Activated B cell treated with CpG ODN at 0.5 μM for 24 hours (primary cell): ENCODE results near the gene NPTN. TPM values are rescaled to one million over a fixed set of nuclear protein-coding genes. Genes with fewer than 3 reads are reported as not detected.

Experiments
- ATAC-seq: fragments of 200-7000 bp; cut with Tn5 transposase; one replicate; pipeline ENCODE4 v1.10.0; 2021; ENCODE audit warnings: low read depth, mild to moderate bottlenecking, moderate library complexity
- CTCF ChIA-PET: fragments of 350-600 bp; sonication (Branson Sonifier 250); formaldehyde crosslinking; loops from one replicate; lab custom pipeline; 2021; ENCODE audit warnings: antibody characterized with exemption; lab: Charles Lee
- POLR2A ChIA-PET: fragments of 350-600 bp; sonication (Branson Sonifier 250); formaldehyde crosslinking; loops from one replicate; lab custom pipeline; 2021; ENCODE audit warnings: antibody characterized with exemption; lab: Charles Lee
- DNase-seq: peaks from one replicate; pipeline ENCODE4 v3.0.0; 2022
- H3K27ac Mint-ChIP-seq: one replicate; pipeline ENCODE4 v1.8.0; 2020; ENCODE audit warnings: mixed read lengths
- H3K27me3 Mint-ChIP-seq: one replicate; pipeline ENCODE4 v1.8.0; 2021; ENCODE audit warnings: mixed read lengths
- H3K36me3 Mint-ChIP-seq: one replicate; pipeline ENCODE4 v1.8.0; 2021; ENCODE audit warnings: low read depth, mixed read lengths
- H3K4me1 Mint-ChIP-seq: one replicate; pipeline ENCODE4 v1.8.0; 2021; ENCODE audit warnings: mixed read lengths
- H3K4me3 Mint-ChIP-seq: one replicate; pipeline ENCODE4 v1.8.0; 2020; ENCODE audit warnings: mild to moderate bottlenecking, mixed read lengths
- H3K9me3 Mint-ChIP-seq: one replicate; pipeline ENCODE4 v1.8.0; 2020; ENCODE audit warnings: mixed read lengths
- intact Hi-C: fragments of 100-400 bp; cut with micrococcal nuclease; formaldehyde crosslinking; loops from one replicate; pipeline ENCODE4 v1.15.1; 2024
- total RNA-seq: library from RNA; stranded (reverse); gene quantifications from 2 replicates; pipeline ENCODE4 v1.2.3, GENCODE V29; 2022
- TF ChIP-seq, protein P1 (sequence below): fragments of 200-600 bp; IDR thresholded peaks from one replicate; pipeline ENCODE4 v1.8.0; 2022; ENCODE audit warnings: antibody characterized with exemption, mild to moderate bottlenecking

NPTN gene
- total RNA-seq, 1 donor from 2014 or later = 36.1 TPM

DNA sequence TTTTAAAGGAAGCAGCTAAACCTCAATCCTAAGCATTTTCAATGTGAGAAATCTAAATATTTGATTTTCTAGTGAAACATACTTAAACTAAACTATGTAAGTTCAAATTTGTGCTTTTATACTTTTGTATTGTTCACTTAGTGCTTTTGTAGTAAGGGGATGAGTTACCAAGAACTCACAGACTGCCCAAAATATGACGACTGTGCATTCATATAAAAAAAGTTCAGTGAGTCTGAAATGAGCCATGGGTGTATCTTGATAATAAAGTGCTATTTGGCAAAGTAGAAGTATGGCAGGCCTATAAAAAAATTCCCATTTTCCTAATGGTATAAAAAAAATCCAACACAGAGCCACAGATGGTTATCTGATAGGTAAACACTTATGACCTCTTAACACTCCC is 66.2 kb downstream of the NPTN start:
- DNase-seq = no peak
- peaks cover 96% of the 10 kb centered on the region for H3K36me3 Mint-ChIP-seq
- no peaks in the 10 kb centered on the region for H3K27me3 Mint-ChIP-seq
- TF ChIP-seq, protein P1, sequence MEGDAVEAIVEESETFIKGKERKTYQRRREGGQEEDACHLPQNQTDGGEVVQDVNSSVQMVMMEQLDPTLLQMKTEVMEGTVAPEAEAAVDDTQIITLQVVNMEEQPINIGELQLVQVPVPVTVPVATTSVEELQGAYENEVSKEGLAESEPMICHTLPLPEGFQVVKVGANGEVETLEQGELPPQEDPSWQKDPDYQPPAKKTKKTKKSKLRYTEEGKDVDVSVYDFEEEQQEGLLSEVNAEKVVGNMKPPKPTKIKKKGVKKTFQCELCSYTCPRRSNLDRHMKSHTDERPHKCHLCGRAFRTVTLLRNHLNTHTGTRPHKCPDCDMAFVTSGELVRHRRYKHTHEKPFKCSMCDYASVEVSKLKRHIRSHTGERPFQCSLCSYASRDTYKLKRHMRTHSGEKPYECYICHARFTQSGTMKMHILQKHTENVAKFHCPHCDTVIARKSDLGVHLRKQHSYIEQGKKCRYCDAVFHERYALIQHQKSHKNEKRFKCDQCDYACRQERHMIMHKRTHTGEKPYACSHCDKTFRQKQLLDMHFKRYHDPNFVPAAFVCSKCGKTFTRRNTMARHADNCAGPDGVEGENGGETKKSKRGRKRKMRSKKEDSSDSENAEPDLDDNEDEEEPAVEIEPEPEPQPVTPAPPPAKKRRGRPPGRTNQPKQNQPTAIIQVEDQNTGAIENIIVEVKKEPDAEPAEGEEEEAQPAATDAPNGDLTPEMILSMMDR = no peak
- intact Hi-C loops = no loop called here
- H3K4me1 Mint-ChIP-seq = no peaks in the 10 kb centered on the region
- H3K9me3 Mint-ChIP-seq = no peaks in the 10 kb centered on the region
- no peak overlapping the region for H3K4me3 Mint-ChIP-seq
- no peak for ATAC-seq
- ChIA-PET CTCF (interaction anchor here (1.5 kb wide), 1 partner anchor 133 kb away, joined by 4 read pairs; no protein-coding TSS in a partner anchor), POLR2A (no interaction called here)
- H3K27ac Mint-ChIP-seq = no peak overlapping the region

DNA sequence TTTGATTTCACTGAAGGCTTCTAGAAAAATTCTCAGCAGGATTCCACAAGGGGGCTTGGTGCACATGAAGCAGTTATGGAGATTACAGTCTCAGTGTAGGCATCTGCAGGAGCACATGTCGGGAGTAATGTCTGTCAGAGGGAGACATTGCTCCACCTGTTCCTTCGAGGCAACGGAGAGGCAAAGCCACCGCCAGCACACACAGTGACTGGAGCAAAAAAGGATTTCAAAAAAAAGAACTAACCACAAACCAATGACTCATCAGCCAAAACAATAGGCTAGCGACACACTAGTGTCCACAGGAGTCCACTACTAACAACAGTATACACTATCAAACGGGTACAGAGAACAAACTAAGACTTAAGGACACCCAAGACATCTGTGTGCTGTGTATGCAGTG is 68.9 kb downstream of the NPTN start:
- DNase-seq (no peak), ATAC-seq (no peak)
- Mint-ChIP-seq H3K9me3 (no peaks in the 10 kb centered on the region), H3K4me1 (no peaks in the 10 kb centered on the region), H3K4me3 (no peak overlapping the region), H3K36me3 (peaks cover 88% of the 10 kb centered on the region), H3K27ac (no peak overlapping the region), H3K27me3 (no peaks in the 10 kb centered on the region)
- TF ChIP-seq, protein P1 = no peak
- intact Hi-C loops = loop anchor here (5.0 kb wide), 1 partner anchor 322 kb away; no protein-coding TSS in a partner anchor
- POLR2A ChIA-PET = no interaction called here
- CTCF ChIA-PET = interaction anchor here (5.6 kb wide), 1 partner anchor 73 kb away, joined by 50 read pairs; no protein-coding TSS in a partner anchor

DNA sequence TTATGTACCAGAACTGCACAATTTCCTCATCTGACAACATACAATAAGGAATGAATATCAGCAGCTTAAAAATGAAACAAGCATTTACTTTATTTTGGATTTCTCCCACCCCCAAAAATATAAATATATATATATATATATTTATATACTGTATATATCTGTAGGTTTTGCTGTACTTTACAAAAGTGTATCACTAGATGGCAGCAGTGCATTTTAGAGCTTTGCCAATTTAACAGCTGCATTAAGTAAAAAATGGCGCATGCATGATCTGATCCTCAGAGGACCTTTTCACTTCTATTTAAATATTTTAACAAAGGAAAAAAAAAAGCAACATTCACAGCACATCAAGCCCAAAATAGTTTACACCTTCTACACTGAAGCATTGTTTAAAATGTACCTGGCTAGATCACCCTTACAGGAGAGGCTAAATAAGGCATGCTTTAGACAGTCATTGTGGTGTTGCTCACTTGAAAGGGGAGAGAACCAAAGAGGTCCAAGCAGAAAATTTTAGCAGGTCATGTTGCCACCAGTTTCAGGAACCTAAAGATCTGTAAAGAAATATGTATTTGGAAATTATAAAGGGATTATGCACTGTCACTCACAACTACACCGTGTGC is 72.6 kb downstream of the NPTN start:
- ATAC-seq = peak; percentile 40
- intact Hi-C loops = loop anchor here (1.0 to 5.0 kb wide), 2 partner anchors 76 to 318 kb away; no protein-coding TSS in a partner anchor
- Mint-ChIP-seq H3K27ac (no peak overlapping the region), H3K4me1 (no peaks in the 10 kb centered on the region), H3K27me3 (no peaks in the 10 kb centered on the region), H3K4me3 (no peak overlapping the region), H3K36me3 (peaks cover 80% of the 10 kb centered on the region), H3K9me3 (no peaks in the 10 kb centered on the region)
- POLR2A ChIA-PET = interaction anchor here (0.7 to 0.8 kb wide), 2 partner anchors 75 to 215 kb away, joined by 3 to 4 read pairs; no protein-coding TSS in a partner anchor
- TF ChIP-seq, protein P1 = no peak
- CTCF ChIA-PET = interaction anchor here (0.6 to 5.6 kb wide), 10 partner anchors 18 to 144 kb away, joined by 3 to 50 read pairs (median 4); partner anchors contain the start of gene NPTN
- no peak for DNase-seq

DNA sequence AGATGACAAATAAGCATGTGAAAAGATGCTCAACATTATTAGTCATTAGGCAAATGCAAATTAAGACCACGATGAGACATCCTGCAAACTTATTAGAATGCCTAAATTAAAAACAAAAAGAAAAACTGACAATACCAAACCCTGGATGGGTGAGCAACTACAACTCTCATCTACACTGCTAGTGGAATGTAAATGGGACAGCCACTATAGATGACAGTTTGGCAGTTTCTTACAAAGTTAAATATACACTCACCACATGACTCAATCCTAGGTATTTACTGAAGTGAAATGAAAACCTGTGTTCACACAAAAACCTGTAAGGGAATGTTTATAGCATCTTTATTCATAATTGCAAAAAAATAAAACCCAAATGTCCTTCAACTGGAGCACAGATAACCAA is 74.7 kb downstream of the NPTN start:
- TF ChIP-seq, protein P1 = no peak
- ATAC-seq (no peak), DNase-seq (no peak)
- CTCF ChIA-PET = interaction anchor here (3.0 to 5.6 kb wide), 2 partner anchors 78 to 142 kb away, joined by 22 to 50 read pairs; no protein-coding TSS in a partner anchor
- H3K9me3 Mint-ChIP-seq = no peaks in the 10 kb centered on the region
- H3K4me3 Mint-ChIP-seq = no peak overlapping the region
- H3K27ac Mint-ChIP-seq = no peak overlapping the region
- H3K27me3 Mint-ChIP-seq = no peaks in the 10 kb centered on the region
- POLR2A ChIA-PET = no interaction called here
- peaks cover 65% of the 10 kb centered on the region for H3K36me3 Mint-ChIP-seq
- no peaks in the 10 kb centered on the region for H3K4me1 Mint-ChIP-seq
- intact Hi-C loops = no loop called here

DNA sequence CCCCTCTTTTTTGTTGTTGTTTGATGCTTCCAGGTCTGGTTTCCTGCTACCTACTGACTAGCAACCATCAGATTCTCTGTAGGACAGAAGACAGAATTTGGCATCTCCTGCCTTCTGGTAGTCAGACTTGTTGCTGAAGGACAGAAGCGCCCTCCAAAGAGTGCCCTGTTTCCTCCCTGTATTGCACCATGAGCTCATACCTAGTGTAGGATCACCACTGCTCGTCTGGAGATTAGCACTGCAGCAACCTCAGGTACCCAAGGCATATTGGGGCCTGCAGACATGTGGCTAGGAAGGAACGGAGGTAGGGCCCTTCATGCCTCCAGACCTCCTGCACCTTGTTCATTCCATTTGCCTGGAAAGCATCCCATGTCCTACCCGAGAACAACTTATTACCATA is 78.1 kb downstream of the NPTN start:
- intact Hi-C loops = no loop called here
- H3K4me3 Mint-ChIP-seq = no peak overlapping the region
- DNase-seq (no peak), ATAC-seq (no peak)
- CTCF ChIA-PET = no interaction called here
- H3K9me3 Mint-ChIP-seq = no peaks in the 10 kb centered on the region
- TF ChIP-seq, protein P1 = no peak
- H3K36me3 Mint-ChIP-seq = peaks cover 36% of the 10 kb centered on the region
- no peaks in the 10 kb centered on the region for H3K4me1 Mint-ChIP-seq
- POLR2A ChIA-PET = no interaction called here
- H3K27me3 Mint-ChIP-seq = no peaks in the 10 kb centered on the region
- H3K27ac Mint-ChIP-seq = no peak overlapping the region
